Activated CD8-positive, alpha-beta T cell treated with anti-CD3 and anti-CD28 coated beads, Interleukin-2, amount 10 ng/mL, durations not matched to agents 7 days and 5 days (primary cell): ENCODE results near the gene RABL3. TPM values are rescaled to one million over a fixed set of nuclear protein-coding genes. Genes with fewer than 3 reads are reported as not detected.

Experiments used
- ATAC-seq: fragments of 150-1000 bp; cut with Tn5 transposase; one replicate; pipeline ENCODE4 v1.10.0; 2021; ENCODE audit warnings: moderate library complexity
- CTCF ChIA-PET: fragments of 350-600 bp; sonication (Branson Sonifier 250); formaldehyde crosslinking; loops from one replicate; lab custom pipeline; 2021; ENCODE audit warnings: antibody characterized with exemption; lab: Charles Lee
- POLR2A ChIA-PET: fragments of 350-600 bp; sonication (Branson Sonifier 250); formaldehyde crosslinking; loops from one replicate; lab custom pipeline; 2021; ENCODE audit warnings: antibody characterized with exemption; lab: Charles Lee
- DNase-seq: peaks from one replicate; pipeline ENCODE4 v3.0.0-alpha.2; 2020
- H3K27ac Mint-ChIP-seq: one replicate; pipeline ENCODE4 v1.8.0; 2021; ENCODE audit warnings: mild to moderate bottlenecking, mixed read lengths
- H3K27me3 Mint-ChIP-seq: one replicate; pipeline ENCODE4 v1.8.0; 2021; ENCODE audit warnings: low read depth, mixed read lengths
- H3K36me3 Mint-ChIP-seq: one replicate; pipeline ENCODE4 v1.8.0; 2021; ENCODE audit warnings: low read depth, mixed read lengths
- H3K4me1 Mint-ChIP-seq: one replicate; pipeline ENCODE4 v1.8.0; 2021; ENCODE audit warnings: low read depth, mixed read lengths
- H3K4me3 Mint-ChIP-seq: one replicate; pipeline ENCODE4 v1.8.0; 2021; ENCODE audit warnings: mild to moderate bottlenecking, mixed read lengths
- H3K9me3 Mint-ChIP-seq: one replicate; pipeline ENCODE4 v1.8.0; 2022; ENCODE audit warnings: mixed read lengths; ENCODE audit not compliant: insufficient read depth
- total RNA-seq, 2 experiments: library from RNA; stranded (reverse); gene quantifications; one replicate each; pipeline ENCODE4 v1.2.3, GENCODE V29; 2021

Gene RABL3
- total RNA-seq, 2 experiments from 2014 or later = 24.4 to 25.5 TPM

DNA sequence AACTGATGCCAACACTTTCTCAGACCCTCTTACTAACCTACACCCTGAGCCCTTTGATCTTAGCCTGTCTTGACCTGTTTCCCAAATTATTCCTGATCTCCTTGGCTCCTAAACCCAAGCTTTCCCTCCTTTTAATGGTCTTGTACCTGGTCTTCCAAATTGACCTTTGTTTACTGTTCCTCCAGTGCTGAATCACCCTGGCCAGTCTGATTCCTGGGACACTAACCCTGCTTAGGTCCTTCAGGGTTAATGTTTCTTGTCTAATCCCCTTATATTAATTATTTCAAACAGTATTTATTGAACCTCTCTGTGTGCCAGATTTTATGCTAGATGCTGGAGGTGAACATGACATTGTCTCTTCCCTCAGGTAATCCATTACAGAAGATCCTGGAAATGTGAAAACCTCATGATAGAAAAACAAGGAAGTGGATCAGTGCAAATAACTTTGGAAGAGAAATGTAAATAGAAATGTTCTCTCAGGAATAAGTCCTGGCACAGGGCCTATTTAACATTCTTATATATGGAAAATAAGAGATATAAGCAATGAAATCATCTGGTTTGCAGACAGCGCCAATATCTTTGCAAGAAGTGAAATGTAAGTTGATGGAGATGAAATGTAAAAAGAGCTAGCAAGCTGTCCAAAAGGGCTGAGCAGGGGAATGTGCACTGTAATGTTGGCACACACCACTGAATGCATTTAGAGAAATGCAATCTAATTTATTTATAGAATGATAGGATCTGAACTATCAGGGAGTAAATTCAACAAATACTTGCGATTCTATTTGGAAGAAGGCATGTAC, 81.0 kb downstream of the RABL3 start:
- Mint-ChIP-seq H3K27me3 (no peaks in the 10 kb centered on the region), H3K27ac (no peak overlapping the region), H3K9me3 (no peaks in the 10 kb centered on the region), H3K4me1 (no peaks in the 10 kb centered on the region), H3K4me3 (no peak overlapping the region), H3K36me3 (no peaks in the 10 kb centered on the region)
- ChIA-PET CTCF (no interaction called here), POLR2A (no interaction called here)
- DNase-seq = no peak
- no peak for ATAC-seq

DNA sequence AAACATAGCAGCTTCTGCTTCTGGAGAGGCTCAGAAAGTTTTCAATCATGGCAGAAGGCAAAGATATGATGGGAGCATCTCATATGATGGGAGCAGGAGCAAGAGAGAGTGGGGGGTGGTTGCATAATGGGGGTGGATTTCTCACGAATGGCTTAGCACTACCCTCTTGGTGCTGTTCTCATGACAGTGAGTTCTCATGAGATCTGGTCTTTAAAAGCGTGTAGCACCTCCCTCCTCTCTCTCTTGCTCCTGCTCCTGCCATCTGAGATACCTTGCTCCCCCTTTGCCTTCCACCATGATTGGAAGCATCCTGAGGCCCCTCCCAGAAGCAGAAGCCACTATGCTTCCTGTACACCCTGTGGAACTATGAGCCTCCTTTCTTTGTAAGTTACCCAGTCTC, 82.5 kb downstream of the RABL3 start:
- Mint-ChIP-seq H3K36me3 (no peaks in the 10 kb centered on the region), H3K27ac (no peak overlapping the region), H3K4me3 (no peak overlapping the region), H3K4me1 (no peaks in the 10 kb centered on the region), H3K9me3 (no peaks in the 10 kb centered on the region), H3K27me3 (no peaks in the 10 kb centered on the region)
- CTCF ChIA-PET = no interaction called here
- POLR2A ChIA-PET = no interaction called here
- DNase-seq = no peak
- ATAC-seq = no peak

DNA sequence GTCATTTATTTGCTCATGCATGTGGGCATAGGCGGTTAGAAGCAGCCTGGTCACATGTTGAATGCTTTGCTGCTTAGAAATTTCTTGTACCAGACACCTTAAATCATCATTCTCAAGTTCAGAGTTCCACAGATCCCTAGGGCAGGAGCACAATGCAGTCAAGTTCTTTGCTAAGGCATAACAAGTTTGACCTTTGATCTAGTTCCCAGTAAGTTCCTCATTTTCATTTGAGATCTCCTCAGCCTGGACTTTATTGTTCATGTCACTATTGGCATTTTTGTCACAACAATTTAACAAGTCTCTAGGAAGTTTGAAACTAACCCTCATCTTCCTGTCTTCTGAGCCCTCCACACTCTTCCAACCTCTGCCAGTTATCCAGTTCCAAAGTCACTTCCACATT, 83.0 kb downstream of the RABL3 start:
- Mint-ChIP-seq H3K4me1 (no peaks in the 10 kb centered on the region), H3K36me3 (no peaks in the 10 kb centered on the region), H3K9me3 (peaks cover 2% of the 10 kb centered on the region), H3K4me3 (no peak overlapping the region), H3K27ac (no peak overlapping the region), H3K27me3 (no peaks in the 10 kb centered on the region)
- no peak for ATAC-seq
- POLR2A ChIA-PET = no interaction called here
- CTCF ChIA-PET = no interaction called here
- DNase-seq = no peak

DNA sequence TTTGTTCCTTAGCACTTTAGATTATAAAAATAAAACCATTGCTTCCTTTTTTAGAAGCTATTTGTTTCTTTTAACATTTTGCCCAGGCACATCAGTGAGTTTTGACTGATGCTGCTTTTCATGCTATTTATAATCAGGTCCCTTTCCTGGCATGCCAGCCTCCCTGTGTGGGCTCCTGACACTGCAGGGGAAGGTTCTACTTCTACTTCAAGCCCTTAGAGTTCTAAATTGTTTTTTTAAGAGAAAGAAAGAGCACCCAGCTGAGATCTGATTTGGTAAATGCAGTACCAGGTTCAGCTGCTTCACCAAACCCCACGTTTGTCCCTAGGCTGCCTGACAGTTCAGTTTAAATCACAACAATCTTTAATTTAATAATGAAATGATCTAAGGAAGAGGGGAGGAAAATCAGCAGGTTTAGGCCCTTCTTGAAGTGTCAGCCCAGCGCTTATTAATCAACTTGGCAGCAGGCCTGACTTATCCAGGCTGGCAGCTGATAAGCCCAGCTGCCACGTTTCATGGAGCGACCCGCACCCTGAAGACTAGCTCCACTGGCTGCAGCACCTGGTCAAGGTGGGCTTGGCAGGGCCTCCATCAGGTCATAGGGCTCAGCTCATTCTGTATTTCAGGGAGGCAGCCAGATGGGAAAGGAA, 89.3 kb downstream of the RABL3 start:
- H3K27me3 Mint-ChIP-seq = no peaks in the 10 kb centered on the region
- H3K27ac Mint-ChIP-seq = no peak overlapping the region
- no peak overlapping the region for H3K4me3 Mint-ChIP-seq
- peaks cover 4% of the 10 kb centered on the region for H3K9me3 Mint-ChIP-seq
- POLR2A ChIA-PET = no interaction called here
- no peaks in the 10 kb centered on the region for H3K36me3 Mint-ChIP-seq
- DNase-seq = no peak
- CTCF ChIA-PET = no interaction called here
- ATAC-seq = no peak
- H3K4me1 Mint-ChIP-seq = no peaks in the 10 kb centered on the region

DNA sequence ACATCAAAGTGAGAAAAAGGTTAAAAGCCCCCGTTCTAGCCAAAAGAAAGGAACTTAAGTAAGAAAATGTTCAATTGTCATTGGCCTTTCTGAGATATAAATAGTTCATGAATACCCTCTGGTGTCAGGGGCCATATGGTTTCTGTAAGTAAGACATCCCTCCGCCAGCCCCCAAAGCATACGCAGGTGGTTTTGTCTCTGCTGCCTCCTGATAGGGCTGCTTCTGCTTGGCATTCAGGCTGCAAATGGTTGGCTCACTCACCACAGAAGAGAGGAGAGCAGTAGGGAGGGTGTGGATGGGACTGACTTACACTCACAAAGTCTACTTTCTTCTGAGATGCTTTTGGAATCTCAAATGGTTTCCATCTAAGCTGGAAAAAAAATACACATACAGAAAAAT, 90.0 kb downstream of the RABL3 start:
- no peak for ATAC-seq
- no peak for DNase-seq
- CTCF ChIA-PET = no interaction called here
- H3K27ac Mint-ChIP-seq = no peak overlapping the region
- H3K4me1 Mint-ChIP-seq = no peaks in the 10 kb centered on the region
- H3K36me3 Mint-ChIP-seq = no peaks in the 10 kb centered on the region
- peaks cover 4% of the 10 kb centered on the region for H3K9me3 Mint-ChIP-seq
- H3K27me3 Mint-ChIP-seq = no peaks in the 10 kb centered on the region
- POLR2A ChIA-PET = no interaction called here
- no peak overlapping the region for H3K4me3 Mint-ChIP-seq

DNA sequence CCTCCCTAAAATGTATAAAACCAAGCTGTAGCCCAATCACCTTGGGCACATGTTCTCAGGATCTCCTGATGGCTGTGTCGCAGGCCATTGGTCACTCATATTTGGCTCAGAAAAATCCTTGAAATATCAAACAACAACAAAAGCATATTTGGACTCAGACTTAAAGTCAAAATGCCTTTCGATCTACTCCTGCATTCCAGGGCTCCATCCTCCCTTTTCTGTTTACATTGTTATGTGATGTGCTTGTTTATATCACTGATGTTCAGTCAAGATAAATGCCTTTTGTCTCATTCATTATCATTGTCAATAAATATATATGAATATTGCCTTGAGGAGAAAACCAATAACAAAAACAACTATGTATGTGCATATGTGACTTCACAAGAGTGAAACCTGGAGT, 92.0 kb downstream of the RABL3 start:
- Mint-ChIP-seq H3K27ac (no peak overlapping the region), H3K4me3 (no peak overlapping the region), H3K9me3 (peaks cover 4% of the 10 kb centered on the region), H3K27me3 (no peaks in the 10 kb centered on the region), H3K36me3 (no peaks in the 10 kb centered on the region), H3K4me1 (no peaks in the 10 kb centered on the region)
- ATAC-seq (no peak), DNase-seq (no peak)
- POLR2A ChIA-PET = no interaction called here
- CTCF ChIA-PET = no interaction called here

DNA sequence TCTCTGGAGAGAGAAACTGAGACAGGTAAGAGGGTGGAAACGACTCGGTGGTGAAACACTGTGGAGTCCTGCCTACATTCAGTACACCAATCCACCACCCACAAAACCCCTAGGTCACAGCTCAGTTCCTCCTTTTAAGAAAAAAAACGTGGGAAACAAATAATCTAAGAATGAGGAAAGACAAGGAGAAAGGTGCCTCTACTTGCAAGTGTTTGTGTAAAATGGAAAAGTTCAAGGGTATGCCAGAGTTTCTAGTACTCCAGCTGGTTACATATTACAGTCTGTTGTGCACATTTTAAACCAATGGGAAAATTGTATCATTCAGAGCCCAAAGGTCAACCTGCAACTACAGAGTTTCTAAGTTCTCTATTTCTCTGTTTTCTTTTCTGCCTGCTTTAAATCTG, 92.5 kb downstream of the RABL3 start:
- H3K27ac Mint-ChIP-seq = no peak overlapping the region
- ChIA-PET POLR2A (no interaction called here), CTCF (no interaction called here)
- no peaks in the 10 kb centered on the region for H3K27me3 Mint-ChIP-seq
- no peaks in the 10 kb centered on the region for H3K36me3 Mint-ChIP-seq
- H3K4me1 Mint-ChIP-seq = no peaks in the 10 kb centered on the region
- H3K9me3 Mint-ChIP-seq = peaks cover 4% of the 10 kb centered on the region
- no peak for ATAC-seq
- no peak overlapping the region for H3K4me3 Mint-ChIP-seq
- no peak for DNase-seq

DNA sequence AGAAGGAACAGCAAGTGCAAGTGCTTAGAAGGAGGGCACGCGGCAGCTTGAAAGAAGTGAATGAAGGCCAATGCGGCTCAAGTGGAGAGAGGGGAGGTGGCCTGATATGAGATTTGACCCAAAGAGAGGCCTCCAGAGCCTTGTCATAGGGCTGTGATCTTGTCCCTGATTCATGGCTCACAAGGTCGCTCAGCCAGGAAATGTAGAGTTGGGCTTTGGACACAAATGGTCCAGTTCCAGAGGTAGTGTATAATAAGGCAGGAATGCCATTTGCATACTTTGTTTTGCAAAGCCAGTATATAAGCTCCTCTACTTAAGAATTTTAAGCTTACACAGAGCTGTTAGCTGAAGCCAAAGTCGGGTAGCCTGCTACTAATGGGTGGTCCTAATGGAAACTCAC, 94.0 kb downstream of the RABL3 start:
- no peak overlapping the region for H3K27ac Mint-ChIP-seq
- no peaks in the 10 kb centered on the region for H3K9me3 Mint-ChIP-seq
- no peaks in the 10 kb centered on the region for H3K27me3 Mint-ChIP-seq
- no peaks in the 10 kb centered on the region for H3K4me1 Mint-ChIP-seq
- CTCF ChIA-PET = no interaction called here
- H3K36me3 Mint-ChIP-seq = no peaks in the 10 kb centered on the region
- POLR2A ChIA-PET = no interaction called here
- ATAC-seq = no peak
- no peak for DNase-seq
- H3K4me3 Mint-ChIP-seq = no peak overlapping the region

DNA sequence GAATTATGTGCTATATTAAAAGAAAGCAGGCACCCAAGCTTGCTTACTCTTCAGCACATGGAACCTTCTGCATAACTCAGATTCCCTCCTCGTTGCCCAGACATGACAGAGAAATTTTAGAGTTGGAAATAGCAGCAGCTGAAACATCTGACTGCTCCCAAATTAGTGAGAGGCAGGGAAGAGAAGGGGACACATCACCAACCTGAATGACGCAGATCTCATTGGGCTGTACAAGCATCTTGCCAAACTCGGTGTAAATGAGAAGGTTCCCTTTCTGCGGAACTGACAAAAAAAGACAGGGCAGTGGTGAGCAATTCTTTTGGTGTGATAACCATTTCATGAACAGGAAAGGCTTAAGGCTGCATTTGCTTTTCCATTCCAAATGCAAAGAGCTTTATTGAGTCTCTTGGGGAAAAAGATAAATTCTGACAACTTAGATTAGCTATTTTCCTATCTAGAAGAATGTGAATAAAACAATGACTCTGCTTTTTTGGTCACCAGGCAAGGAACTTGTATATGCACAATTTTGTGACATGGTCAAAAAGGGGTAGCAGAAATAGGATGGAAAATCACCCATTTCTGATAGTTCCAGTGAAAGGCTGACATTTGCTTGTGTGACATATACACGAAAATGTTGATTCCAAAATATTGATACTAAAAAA, 95.4 kb downstream of the RABL3 start:
- ChIA-PET CTCF (no interaction called here), POLR2A (no interaction called here)

DNA sequence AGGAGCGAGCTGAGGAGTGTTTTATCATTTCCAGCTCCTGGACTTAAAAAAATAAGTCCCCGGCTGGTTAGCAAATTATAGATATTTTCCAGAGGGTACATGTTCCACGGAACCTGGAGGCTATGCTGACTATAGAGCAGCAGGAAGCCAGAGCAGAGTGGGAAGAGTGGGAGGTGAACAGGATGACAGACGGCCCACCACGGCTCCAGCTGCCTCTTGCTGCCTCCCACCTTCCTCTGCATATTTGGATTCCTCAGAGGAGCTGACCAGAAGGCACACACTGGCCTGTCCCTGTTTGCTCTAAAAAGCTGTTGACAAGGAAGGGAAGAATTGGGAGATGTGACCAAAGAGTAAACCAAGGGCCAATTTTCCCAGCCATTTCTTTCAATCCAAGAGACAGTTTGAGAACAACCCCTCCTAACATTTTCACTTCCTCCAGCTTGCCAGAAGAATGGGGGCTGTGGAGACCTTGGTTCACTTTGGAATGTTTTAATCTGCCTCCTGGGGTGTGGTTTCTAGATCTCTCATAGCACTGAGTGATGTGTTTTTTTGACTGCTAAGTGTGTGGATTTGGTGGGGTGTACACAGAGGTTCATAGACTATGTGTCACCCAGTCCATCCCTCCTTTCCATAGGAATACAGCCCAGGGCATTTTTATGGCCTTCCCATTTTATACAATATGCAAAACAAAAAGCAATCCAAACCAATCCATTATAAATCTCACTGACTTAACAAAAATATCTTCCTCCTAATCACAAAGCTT, 97.1 kb downstream of the RABL3 start:
- H3K9me3 Mint-ChIP-seq = no peaks in the 10 kb centered on the region
- CTCF ChIA-PET = no interaction called here
- no peak overlapping the region for H3K27ac Mint-ChIP-seq
- DNase-seq (no peak), ATAC-seq (no peak)
- POLR2A ChIA-PET = no interaction called here
- no peaks in the 10 kb centered on the region for H3K27me3 Mint-ChIP-seq
- no peak overlapping the region for H3K4me3 Mint-ChIP-seq
- H3K4me1 Mint-ChIP-seq = peaks cover 2% of the 10 kb centered on the region
- H3K36me3 Mint-ChIP-seq = no peaks in the 10 kb centered on the region

More for the DNA sequence above, 95.4 kb downstream of the RABL3 start:
- no peaks in the 10 kb centered on the region for H3K4me1 Mint-ChIP-seq
- H3K9me3 Mint-ChIP-seq = no peaks in the 10 kb centered on the region
- DNase-seq (no peak), ATAC-seq (no peak)
- no peaks in the 10 kb centered on the region for H3K27me3 Mint-ChIP-seq
- no peaks in the 10 kb centered on the region for H3K36me3 Mint-ChIP-seq
- H3K27ac Mint-ChIP-seq = no peak overlapping the region
- H3K4me3 Mint-ChIP-seq = no peak overlapping the region

DNA sequence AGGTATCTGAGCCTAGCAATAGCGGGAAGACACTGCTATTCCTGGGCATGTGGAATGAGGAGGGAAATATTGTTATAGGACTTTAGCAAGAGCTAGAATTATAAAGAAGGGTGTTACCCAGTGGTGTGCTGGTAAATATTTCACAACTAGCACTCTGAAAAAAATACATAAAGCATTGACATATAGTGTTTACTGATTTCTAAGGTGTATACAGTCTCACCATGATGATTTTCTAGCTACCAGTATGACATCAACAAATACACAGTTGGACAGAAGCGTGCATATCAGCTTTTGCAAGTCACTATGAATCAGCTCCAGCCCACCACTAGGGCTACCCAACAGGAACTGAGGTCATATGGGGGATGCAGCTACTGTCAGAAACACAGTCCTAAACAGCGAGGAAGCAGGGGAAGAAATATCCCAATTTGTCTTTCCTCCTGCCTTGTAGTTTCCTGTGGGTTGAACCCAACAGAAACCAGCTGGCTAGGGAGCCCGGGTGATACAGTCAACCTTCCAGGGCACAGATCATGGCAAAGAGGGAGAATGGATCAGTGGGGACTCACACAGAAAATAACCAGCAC, 99.9 kb downstream of the RABL3 start:
- peaks cover 9% of the 10 kb centered on the region for H3K4me1 Mint-ChIP-seq
- H3K36me3 Mint-ChIP-seq = no peaks in the 10 kb centered on the region
- H3K27ac Mint-ChIP-seq = no peak overlapping the region
- POLR2A ChIA-PET = no interaction called here
- H3K27me3 Mint-ChIP-seq = no peaks in the 10 kb centered on the region
- ATAC-seq = no peak
- CTCF ChIA-PET = interaction anchor here (1.4 kb wide), 3 partner anchors 10 to 153 kb away, joined by 3 to 4 read pairs (median 4); partner anchors contain the start of gene NDUFB4
- H3K9me3 Mint-ChIP-seq = no peaks in the 10 kb centered on the region
- no peak overlapping the region for H3K4me3 Mint-ChIP-seq
- no peak for DNase-seq
